Measurements from ENCODE around the gene KLF18.
"Not testable (repeated sequence)": the region's sequence is repeated elsewhere in the genome, so short reads cannot be mapped to it uniquely, and the experiment has no call there.

Gene KLF18

DNA sequence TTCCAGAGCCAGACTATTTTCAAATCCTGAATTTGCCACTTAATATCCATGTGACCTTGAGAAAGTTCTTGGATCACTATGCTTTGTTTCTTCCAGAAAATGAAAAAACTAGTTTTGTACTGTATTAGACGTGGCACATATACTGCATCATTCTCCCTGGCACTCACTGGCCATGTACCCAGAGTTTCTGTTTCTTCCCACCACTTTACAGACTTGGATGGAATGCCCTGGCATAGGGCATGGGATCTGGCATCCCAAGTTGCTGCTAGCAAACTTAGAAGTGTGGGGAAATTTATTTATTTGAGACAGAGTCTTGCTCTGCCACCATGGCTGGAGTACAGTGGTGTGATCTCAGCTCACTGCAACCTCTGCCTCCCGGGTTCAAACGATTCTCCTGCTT, 10.0 kb downstream of the KLF18 start:
- H3K4me3 ChIP-seq (ENCODE audit: control insufficient read depth, low read depth, low read length) = no peak overlapping the region
- TF ChIP-seq, protein P1, sequence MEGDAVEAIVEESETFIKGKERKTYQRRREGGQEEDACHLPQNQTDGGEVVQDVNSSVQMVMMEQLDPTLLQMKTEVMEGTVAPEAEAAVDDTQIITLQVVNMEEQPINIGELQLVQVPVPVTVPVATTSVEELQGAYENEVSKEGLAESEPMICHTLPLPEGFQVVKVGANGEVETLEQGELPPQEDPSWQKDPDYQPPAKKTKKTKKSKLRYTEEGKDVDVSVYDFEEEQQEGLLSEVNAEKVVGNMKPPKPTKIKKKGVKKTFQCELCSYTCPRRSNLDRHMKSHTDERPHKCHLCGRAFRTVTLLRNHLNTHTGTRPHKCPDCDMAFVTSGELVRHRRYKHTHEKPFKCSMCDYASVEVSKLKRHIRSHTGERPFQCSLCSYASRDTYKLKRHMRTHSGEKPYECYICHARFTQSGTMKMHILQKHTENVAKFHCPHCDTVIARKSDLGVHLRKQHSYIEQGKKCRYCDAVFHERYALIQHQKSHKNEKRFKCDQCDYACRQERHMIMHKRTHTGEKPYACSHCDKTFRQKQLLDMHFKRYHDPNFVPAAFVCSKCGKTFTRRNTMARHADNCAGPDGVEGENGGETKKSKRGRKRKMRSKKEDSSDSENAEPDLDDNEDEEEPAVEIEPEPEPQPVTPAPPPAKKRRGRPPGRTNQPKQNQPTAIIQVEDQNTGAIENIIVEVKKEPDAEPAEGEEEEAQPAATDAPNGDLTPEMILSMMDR (conservative IDR thresholded peaks at IDR 0.05; ENCODE audit: control insufficient read depth, insufficient read depth, low read depth, low read length) = no peak
- no peak for DNase-seq (ENCODE audit: low read depth)

DNA sequence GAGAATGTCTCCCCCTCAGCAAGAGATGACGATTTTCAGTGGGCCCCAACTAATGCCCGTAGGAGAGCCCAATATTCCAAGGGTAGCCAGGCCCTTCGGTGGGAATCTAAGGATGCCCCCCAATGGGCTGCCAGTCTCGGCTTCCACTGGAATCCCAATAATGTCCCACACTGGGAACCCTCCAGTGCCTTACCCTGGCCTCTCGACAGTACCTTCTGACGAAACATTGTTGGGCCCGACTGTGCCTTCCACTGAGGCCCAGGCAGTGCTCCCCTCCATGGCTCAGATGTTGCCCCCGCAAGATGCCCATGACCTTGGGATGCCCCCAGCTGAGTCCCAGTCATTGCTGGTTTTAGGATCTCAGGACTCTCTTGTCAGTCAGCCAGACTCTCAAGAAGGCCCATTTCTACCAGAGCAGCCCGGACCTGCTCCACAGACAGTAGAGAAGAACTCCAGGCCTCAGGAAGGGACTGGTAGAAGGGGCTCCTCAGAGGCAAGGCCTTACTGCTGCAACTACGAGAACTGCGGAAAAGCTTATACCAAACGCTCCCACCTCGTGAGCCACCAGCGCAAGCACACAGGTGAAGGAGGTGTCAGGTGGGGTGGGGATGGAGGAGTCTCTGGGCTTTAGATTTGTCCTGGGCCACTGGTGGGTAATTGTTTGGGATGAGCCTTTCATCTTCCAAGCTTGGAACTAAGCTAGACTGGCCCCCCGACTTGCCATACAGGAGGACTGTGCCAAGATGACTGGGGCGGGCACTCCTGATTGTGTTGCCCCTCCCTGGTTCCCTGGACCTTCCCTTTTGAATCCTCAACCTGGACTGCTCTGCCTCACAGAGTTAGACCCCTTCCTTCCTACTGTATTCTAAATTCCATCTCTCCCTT, 11.6 kb downstream of the KLF18 start:
- TF ChIP-seq, protein P1 (conservative IDR thresholded peaks at IDR 0.05; ENCODE audit: control insufficient read depth, insufficient read depth, low read depth, low read length) = no peak
- no peak for DNase-seq (ENCODE audit: low read depth)
- H3K4me3 ChIP-seq (ENCODE audit: control insufficient read depth, low read depth, low read length) = no peak overlapping the region

DNA sequence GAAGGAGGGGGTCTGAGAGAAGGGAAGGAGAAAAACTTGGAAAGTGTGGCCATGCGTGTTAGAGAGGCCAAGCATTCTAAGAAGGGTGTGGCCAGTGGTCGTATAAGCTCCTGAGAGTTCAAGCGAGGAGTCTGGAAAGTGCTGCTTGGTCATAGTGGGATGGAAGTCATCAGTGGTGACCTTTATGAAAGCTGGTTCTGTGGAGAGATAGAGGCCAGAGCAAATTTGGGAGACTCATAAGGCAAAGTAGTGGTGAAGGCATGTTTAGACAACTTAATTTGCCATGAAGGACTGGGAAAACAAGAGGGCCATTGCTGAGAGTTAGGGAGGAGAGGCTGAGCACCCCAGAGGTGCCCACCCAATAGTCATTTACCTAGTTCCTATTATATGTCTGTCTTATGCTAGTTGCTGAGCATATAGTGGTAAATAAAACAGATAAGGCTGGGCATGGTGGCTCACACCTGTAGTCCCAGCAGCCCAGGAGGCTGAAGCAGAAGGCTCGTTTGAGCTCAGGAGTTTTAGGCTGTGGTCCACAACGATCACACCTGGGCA, 21.0 kb downstream of the KLF18 start:
- no peak overlapping the region for H3K4me3 ChIP-seq (ENCODE audit: control insufficient read depth, low read depth, low read length)
- no peak for DNase-seq (ENCODE audit: low read depth)
- TF ChIP-seq, protein P1 (conservative IDR thresholded peaks at IDR 0.05; ENCODE audit: control insufficient read depth, insufficient read depth, low read depth, low read length) = no peak

DNA sequence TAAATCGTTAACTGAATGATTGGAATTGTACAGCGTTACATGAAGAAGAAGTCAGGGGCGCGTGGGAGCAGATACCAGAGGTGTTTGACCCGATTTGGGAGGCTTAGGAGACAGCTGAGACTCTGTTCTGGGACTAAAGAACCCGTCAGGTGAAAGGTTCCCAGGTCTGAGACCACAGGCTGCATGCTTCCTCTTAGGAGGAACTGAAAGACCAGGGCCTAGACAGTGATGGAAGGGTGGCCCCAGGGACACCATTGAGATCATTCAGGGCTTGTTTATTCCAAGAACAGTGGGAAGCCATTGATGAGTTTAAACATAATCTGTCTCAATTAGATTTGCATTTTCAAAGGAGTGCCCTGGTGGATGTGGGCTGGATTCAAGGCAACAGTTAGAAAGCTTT, 21.9 kb downstream of the KLF18 start:
- DNase-seq (ENCODE audit: low read depth) = no peak
- TF ChIP-seq, protein P1 (conservative IDR thresholded peaks at IDR 0.05; ENCODE audit: control insufficient read depth, insufficient read depth, low read depth, low read length) = no peak
- H3K4me3 ChIP-seq (ENCODE audit: control insufficient read depth, low read depth, low read length) = no peak overlapping the region

DNA sequence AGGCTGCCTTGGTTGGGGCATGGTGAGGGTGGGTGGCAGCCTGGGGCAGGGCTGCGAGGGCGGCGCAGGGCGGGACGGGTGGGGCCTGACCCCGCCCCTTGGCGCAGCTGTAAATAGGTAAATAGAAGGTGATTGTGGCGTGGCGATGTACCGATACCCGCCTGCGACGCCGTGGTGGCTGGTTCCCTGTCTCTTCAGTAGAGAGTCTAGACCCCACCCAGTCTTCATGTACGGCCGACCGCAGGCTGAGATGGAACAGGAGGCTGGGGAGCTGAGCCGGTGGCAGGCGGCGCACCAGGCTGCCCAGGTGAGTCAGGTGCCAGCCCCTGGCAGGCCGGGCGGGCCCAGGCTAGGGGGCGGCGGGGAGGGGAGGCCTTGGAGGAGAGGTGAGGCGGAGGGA, 22.7 kb downstream of the KLF18 start, which contains the start of gene KLF17:
TSS of gene KLF17 (plus strand) at position 140 of the 400 bp plus-strand sequence. CDS start at position 227, 87 bp downstream.
- no peak for DNase-seq (ENCODE audit: low read depth)
- TF ChIP-seq, protein P1 (conservative IDR thresholded peaks at IDR 0.05; ENCODE audit: control insufficient read depth, insufficient read depth, low read depth, low read length) = no peak
- H3K4me3 ChIP-seq (ENCODE audit: control insufficient read depth, low read depth, low read length) = no peak within 1 kb of the TSS

DNA sequence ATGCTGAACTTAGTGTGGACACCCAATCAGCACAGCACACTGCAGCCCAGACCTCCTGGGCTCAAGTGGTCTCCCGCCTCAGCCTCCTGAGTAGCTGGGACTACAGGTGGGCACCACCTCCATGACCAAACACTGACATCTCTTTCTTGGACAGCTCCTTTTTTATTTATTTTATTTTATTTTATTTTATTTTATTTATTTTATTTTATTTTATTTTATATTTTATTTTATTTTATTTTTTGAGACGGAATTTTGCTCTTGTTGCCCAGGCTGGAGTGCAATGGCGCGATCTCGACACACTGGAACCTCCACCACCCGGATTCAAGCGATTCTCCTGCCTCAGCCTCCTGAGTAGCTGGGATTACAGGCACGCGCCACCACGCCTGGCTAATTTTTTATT, 24.2 kb downstream of the KLF18 start:
- DNase-seq (ENCODE audit: low read depth) = not testable (repeated sequence)

DNA sequence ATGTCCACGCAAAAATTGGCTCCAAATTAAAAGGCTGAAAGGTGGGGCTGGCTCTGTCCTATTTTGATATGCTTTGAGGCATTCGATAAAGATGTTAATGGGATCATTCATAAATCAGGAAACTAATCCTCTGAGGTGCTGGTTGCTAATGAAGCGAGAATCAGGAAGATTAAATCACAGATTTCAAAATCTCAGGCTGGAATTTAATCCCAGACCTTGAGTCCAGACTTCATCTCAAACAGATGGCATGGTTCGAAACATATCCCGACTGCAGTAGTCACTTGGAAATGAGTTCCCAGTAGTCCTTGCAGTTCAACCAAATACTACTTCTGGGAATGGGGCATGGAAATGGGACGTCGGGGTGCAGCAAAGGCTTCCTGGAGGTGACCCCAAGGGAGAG, 27.3 kb downstream of the KLF18 start:
- DNase-seq (ENCODE audit: low read depth) = no peak
- H3K4me3 ChIP-seq (ENCODE audit: control insufficient read depth, low read depth, low read length) = no peak overlapping the region
- TF ChIP-seq, protein P1 (conservative IDR thresholded peaks at IDR 0.05; ENCODE audit: control insufficient read depth, insufficient read depth, low read depth, low read length) = no peak

More for the DNA sequence above, 24.2 kb downstream of the KLF18 start:
- not testable (repeated sequence) for H3K4me3 ChIP-seq (ENCODE audit: control insufficient read depth, low read depth, low read length)
